HepG2 (cell line): ENCODE results near the gene CAMTA2. TPM values are rescaled to one million over a fixed set of nuclear protein-coding genes. Genes with fewer than 3 reads are reported as not detected.

Source experiments
- CEBPG ChIP-seq: IDR thresholded peaks from 2 replicates; pipeline ENCODE4 v1.6.1; 2016
- CHCHD3 ChIP-seq: sonication (generic); formaldehyde crosslinking; IDR thresholded peaks from 2 replicates; pipeline ENCODE4 v1.8.0; 2022; ENCODE audit warnings: mild to moderate bottlenecking, missing genetic modification reagents, moderate library complexity
- EEA1 ChIP-seq: sonication (generic); formaldehyde crosslinking; IDR thresholded peaks from 2 replicates; pipeline ENCODE4 v1.5.1; 2020; ENCODE audit warnings: mild to moderate bottlenecking, missing genetic modification reagents, borderline replicate concordance
- ELF1 ChIP-seq: sonication (generic); formaldehyde crosslinking; IDR thresholded peaks from 2 replicates; pipeline ENCODE4 v1.4.0; 2020; ENCODE audit warnings: missing genetic modification reagents
- HOXA5 ChIP-seq: sonication (generic); formaldehyde crosslinking; IDR thresholded peaks from 2 replicates; pipeline ENCODE4 v1.4.0; 2020; ENCODE audit warnings: missing genetic modification reagents
- NFATC3 ChIP-seq: sonication (generic); formaldehyde crosslinking; IDR thresholded peaks from 2 replicates; pipeline ENCODE4 v1.5.1; 2020; ENCODE audit warnings: mild to moderate bottlenecking, missing genetic modification reagents
- RFXAP ChIP-seq: sonication (generic); formaldehyde crosslinking; IDR thresholded peaks from 2 replicates; pipeline ENCODE4 v1.4.0; 2020; ENCODE audit warnings: missing genetic modification reagents, borderline replicate concordance
- TP53 ChIP-seq: sonication (generic); formaldehyde crosslinking; conservative IDR thresholded peaks from 2 replicates; pipeline ENCODE4 v1.4.0; 2020; ENCODE audit warnings: missing genetic modification reagents
- ZNF431 ChIP-seq: sonication (generic); formaldehyde crosslinking; IDR thresholded peaks from 2 replicates; pipeline ENCODE4 v1.9.0; 2022; ENCODE audit warnings: missing genetic modification reagents, low read depth, mild to moderate bottlenecking, borderline replicate concordance
- ZNF709 ChIP-seq: sonication (generic); formaldehyde crosslinking; IDR thresholded peaks from 2 replicates; pipeline ENCODE4 v1.5.0; 2020; ENCODE audit warnings: mild to moderate bottlenecking, missing genetic modification reagents
- ZNF841 ChIP-seq: sonication (generic); formaldehyde crosslinking; IDR thresholded peaks from 2 replicates; pipeline ENCODE4 v1.8.1; 2023; ENCODE audit warnings: missing genetic modification reagents, borderline replicate concordance
- ZNF891 ChIP-seq: sonication (generic); formaldehyde crosslinking; IDR thresholded peaks from 2 replicates; pipeline ENCODE4 v1.5.0; 2020; ENCODE audit warnings: mild to moderate bottlenecking, missing genetic modification reagents
- ZSCAN31 ChIP-seq: sonication (generic); formaldehyde crosslinking; IDR thresholded peaks from 2 replicates; pipeline ENCODE4 v1.5.0; 2020; ENCODE audit warnings: low read depth, mild to moderate bottlenecking, missing genetic modification reagents
- polyA plus RNA-seq, 8 experiments: library from polyadenylated mRNA; depleted of rRNA in 3 of 8; stranded (reverse) in 7 of 8; unstranded in 1 of 8; fragments of >200 nt; fragmentation: Illumina TruSeq in 4 of 8; extraction: Trizol in 4 of 8; gene quantifications; 2 replicates each; pipeline versions ENCODE4 v1.2.1 to v1.2.3, GENCODE V29; 2011 to 2016; ENCODE audit warnings: low read depth in 4 of 8, missing spikeins in 1 of 8, mixed read lengths in 1 of 8; ENCODE audit not compliant: insufficient read depth in 1 of 8
- total RNA-seq, 5 experiments: library from RNA; depleted of rRNA; stranded (reverse); fragments of >200 nt; fragmentation: Illumina TruSeq; extraction: Trizol; gene quantifications; 2 replicates each; pipeline ENCODE4 v1.2.3, GENCODE V29; 2016; ENCODE audit warnings: low read depth in 1 of 5
- TF ChIP-seq, protein P1 (sequence below): IDR thresholded peaks from 2 replicates; pipeline ENCODE4 v1.6.1; 2016; ENCODE audit warnings: missing compliant biosample characterization, missing genetic modification reagents, borderline replicate concordance
- TF ChIP-seq, protein P2 (sequence below): sonication (generic); formaldehyde crosslinking; conservative IDR thresholded peaks from 2 replicates; pipeline ENCODE4 v1.8.0; 2022; ENCODE audit warnings: mild to moderate bottlenecking, moderate library complexity, missing genetic modification reagents
- TF ChIP-seq, protein P3 (sequence below): sonication (generic); formaldehyde crosslinking; IDR thresholded peaks from 2 replicates; pipeline ENCODE4 v1.4.0; 2020; ENCODE audit warnings: missing genetic modification reagents
- TF ChIP-seq, protein P4 (sequence below): sonication (generic); formaldehyde crosslinking; IDR thresholded peaks from 2 replicates; pipeline ENCODE4 v1.4.0; 2020; ENCODE audit warnings: mild to moderate bottlenecking, missing genetic modification reagents
- TF ChIP-seq, protein P5 (sequence below): sonication (generic); formaldehyde crosslinking; IDR thresholded peaks from 2 replicates; pipeline ENCODE4 v1.8.0; 2022; ENCODE audit warnings: low read depth, missing genetic modification reagents

The CAMTA2 gene
- total and polyA plus RNA-seq, 2 of the 13 experiments (the other 11 are each of a cell fraction or from before 2014, with no cell fraction given), result 4.1 to 7.1 TPM

DNA sequence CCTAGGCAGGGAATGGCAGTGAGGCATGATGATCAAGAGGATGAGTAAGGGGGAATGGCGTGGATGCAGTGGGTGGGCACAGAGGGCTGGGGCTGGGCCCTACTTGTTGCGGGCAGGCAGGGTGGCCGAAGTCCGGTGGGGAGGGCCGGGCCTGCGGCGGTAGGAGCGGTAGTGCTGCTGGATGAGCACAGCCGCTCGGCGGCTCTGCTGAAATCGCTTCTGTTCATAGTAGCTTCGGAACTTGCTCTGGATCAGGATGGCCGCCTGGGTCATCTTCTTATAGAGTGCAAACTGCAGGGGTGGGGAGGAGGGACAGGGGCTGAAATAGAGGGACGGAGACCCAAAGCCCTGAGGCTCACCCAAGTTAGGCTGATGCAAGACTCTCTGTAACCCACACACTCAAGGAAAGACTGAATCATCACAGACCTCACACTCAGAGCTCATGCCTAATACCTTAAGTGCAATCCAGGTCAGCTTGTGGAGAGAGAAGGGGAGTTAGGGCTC is 18.4 kb downstream of the CAMTA2 start (continued):
- TF ChIP-seq, protein P1, sequence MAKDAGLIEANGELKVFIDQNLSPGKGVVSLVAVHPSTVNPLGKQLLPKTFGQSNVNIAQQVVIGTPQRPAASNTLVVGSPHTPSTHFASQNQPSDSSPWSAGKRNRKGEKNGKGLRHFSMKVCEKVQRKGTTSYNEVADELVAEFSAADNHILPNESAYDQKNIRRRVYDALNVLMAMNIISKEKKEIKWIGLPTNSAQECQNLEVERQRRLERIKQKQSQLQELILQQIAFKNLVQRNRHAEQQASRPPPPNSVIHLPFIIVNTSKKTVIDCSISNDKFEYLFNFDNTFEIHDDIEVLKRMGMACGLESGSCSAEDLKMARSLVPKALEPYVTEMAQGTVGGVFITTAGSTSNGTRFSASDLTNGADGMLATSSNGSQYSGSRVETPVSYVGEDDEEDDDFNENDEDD (CRISPR knock-in tag), result no peak
- TF ChIP-seq ZNF891 (CRISPR knock-in tag) (0 out of 2 replicates have a peak, but pooled peaks have one; percentile 9), ELF1 (CRISPR knock-in tag) (peak; percentile 2; the same call in 1 of the 2 replicates), ZSCAN31 (CRISPR knock-in tag) (peak; percentile 56; the same call in 1 of the 2 replicates), EEA1 (no peak), ZNF841 (CRISPR knock-in tag) (no peak), TP53 (CRISPR knock-in tag) (no peak), CEBPG (CRISPR knock-in tag) (peak; percentile 54; the same call in 1 of the 2 replicates), ZNF431 (CRISPR knock-in tag) (0 out of 2 replicates have a peak, but pooled peaks have one; percentile 4), ZNF709 (CRISPR knock-in tag) (no peak), CHCHD3 (CRISPR knock-in tag) (peak; percentile 38; the same call in 1 of the 2 replicates), HOXA5 (CRISPR knock-in tag) (no peak), NFATC3 (CRISPR knock-in tag) (no peak), RFXAP (CRISPR knock-in tag) (no peak)
- TF ChIP-seq, protein P2, sequence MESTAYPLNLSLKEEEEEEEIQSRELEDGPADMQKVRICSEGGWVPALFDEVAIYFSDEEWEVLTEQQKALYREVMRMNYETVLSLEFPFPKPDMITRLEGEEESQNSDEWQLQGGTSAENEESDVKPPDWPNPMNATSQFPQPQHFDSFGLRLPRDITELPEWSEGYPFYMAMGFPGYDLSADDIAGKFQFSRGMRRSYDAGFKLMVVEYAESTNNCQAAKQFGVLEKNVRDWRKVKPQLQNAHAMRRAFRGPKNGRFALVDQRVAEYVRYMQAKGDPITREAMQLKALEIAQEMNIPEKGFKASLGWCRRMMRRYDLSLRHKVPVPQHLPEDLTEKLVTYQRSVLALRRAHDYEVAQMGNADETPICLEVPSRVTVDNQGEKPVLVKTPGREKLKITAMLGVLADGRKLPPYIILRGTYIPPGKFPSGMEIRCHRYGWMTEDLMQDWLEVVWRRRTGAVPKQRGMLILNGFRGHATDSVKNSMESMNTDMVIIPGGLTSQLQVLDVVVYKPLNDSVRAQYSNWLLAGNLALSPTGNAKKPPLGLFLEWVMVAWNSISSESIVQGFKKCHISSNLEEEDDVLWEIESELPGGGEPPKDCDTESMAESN (CRISPR knock-in tag), result 0 out of 2 replicates have a peak, but pooled peaks have one; percentile 56
- TF ChIP-seq, protein P3, sequence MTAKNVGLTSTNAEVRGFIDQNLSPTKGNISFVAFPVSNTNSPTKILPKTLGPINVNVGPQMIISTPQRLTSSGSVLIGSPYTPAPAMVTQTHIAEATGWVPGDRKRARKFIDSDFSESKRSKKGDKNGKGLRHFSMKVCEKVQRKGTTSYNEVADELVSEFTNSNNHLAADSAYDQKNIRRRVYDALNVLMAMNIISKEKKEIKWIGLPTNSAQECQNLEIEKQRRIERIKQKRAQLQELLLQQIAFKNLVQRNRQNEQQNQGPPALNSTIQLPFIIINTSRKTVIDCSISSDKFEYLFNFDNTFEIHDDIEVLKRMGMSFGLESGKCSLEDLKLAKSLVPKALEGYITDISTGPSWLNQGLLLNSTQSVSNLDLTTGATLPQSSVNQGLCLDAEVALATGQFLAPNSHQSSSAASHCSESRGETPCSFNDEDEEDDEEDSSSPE, result 0 out of 2 replicates have a peak, but pooled peaks have one; percentile 9
- TF ChIP-seq, protein P4, sequence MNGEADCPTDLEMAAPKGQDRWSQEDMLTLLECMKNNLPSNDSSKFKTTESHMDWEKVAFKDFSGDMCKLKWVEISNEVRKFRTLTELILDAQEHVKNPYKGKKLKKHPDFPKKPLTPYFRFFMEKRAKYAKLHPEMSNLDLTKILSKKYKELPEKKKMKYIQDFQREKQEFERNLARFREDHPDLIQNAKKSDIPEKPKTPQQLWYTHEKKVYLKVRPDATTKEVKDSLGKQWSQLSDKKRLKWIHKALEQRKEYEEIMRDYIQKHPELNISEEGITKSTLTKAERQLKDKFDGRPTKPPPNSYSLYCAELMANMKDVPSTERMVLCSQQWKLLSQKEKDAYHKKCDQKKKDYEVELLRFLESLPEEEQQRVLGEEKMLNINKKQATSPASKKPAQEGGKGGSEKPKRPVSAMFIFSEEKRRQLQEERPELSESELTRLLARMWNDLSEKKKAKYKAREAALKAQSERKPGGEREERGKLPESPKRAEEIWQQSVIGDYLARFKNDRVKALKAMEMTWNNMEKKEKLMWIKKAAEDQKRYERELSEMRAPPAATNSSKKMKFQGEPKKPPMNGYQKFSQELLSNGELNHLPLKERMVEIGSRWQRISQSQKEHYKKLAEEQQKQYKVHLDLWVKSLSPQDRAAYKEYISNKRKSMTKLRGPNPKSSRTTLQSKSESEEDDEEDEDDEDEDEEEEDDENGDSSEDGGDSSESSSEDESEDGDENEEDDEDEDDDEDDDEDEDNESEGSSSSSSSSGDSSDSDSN, result peak; percentile 57; the same call in 1 of the 2 replicates
- TF ChIP-seq, protein P5, sequence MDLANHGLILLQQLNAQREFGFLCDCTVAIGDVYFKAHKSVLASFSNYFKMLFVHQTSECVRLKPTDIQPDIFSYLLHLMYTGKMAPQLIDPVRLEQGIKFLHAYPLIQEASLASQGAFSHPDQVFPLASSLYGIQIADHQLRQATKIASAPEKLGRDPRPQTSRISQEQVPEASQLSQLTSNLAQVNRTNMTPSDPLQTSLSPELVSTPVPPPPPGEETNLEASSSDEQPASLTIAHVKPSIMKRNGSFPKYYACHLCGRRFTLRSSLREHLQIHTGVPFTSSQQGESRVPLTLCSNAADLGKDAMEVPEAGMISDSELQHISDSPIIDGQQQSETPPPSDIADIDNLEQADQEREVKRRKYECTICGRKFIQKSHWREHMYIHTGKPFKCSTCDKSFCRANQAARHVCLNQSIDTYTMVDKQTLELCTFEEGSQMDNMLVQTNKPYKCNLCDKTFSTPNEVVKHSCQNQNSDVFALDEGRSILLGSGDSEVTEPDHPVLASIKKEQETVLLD, result no peak
